ENCODE results near the gene STARD5. TPM values are rescaled to one million over a fixed set of nuclear protein-coding genes. Genes with fewer than 3 reads are reported as not detected.

Gene STARD5
- total RNA-seq, 2 donors from 2014 or later = 2.2 to 3.0 TPM

DNA sequence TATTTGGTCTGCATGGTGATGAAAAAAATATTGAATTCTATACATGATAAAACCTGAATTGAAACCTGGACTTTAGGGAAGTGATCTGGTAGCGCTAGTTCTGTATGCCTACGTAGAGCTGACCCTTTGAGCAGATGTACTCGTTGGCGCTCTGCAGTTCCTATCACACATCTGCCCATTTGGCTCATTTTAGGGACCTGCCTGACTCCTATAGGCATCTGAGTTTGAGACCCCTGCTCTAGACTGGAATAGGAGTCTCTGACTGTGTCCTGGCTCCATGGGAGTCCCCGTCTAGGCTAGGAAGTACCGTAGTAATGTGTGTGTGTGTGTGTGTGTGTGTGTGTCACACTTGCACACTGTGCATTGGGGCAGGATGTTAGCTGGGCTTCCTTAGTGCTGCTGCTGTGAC, 21.2 kb downstream of the STARD5 start:
- H3K27ac ChIP-seq = no peak overlapping the region
- H3K36me3 ChIP-seq = peaks cover 13% of the 10 kb centered on the region
- no peaks in the 10 kb centered on the region for H3K27me3 ChIP-seq
- no peak overlapping the region for H3K4me3 ChIP-seq
- TF ChIP-seq, protein P1, sequence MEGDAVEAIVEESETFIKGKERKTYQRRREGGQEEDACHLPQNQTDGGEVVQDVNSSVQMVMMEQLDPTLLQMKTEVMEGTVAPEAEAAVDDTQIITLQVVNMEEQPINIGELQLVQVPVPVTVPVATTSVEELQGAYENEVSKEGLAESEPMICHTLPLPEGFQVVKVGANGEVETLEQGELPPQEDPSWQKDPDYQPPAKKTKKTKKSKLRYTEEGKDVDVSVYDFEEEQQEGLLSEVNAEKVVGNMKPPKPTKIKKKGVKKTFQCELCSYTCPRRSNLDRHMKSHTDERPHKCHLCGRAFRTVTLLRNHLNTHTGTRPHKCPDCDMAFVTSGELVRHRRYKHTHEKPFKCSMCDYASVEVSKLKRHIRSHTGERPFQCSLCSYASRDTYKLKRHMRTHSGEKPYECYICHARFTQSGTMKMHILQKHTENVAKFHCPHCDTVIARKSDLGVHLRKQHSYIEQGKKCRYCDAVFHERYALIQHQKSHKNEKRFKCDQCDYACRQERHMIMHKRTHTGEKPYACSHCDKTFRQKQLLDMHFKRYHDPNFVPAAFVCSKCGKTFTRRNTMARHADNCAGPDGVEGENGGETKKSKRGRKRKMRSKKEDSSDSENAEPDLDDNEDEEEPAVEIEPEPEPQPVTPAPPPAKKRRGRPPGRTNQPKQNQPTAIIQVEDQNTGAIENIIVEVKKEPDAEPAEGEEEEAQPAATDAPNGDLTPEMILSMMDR (IDR thresholded peaks at IDR 0.05) = no peak
- no peak for DNase-seq (ENCODE audit: low spot score)
- H3K9me3 ChIP-seq = no peaks in the 10 kb centered on the region
- H3K4me1 ChIP-seq = no peaks in the 10 kb centered on the region

DNA sequence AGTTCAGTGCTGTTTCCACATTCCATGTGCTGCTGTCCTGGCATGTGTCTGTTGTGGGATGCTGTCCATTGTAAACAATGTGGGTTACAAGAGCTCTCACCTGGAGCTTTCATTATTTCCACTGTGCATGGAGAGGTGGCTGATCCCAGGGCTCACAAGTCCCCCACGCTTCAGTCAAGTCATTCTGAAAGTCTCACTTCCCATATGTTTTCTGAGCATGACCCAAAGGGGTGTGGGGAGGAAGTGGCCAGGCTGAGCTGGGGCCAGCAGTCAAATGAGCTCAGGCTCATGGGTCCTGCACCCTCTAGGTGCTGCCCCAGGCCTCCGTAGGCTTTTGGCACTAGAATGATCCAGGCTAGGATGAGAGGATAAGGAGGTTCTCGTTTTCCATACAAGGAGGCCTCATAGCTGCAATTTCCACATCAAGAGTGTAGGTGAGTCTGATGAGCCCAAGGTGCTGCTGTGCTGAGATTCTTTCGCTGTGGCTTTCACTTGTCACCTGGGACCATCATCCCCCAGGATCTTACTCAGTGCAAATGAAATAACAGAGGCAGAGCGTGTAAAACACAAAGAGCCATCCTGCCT, 22.0 kb downstream of the STARD5 start:
- TF ChIP-seq, protein P1 (IDR thresholded peaks at IDR 0.05) = no peak
- H3K36me3 ChIP-seq = peaks cover 13% of the 10 kb centered on the region
- no peaks in the 10 kb centered on the region for H3K9me3 ChIP-seq
- H3K27ac ChIP-seq = no peak overlapping the region
- H3K27me3 ChIP-seq = no peaks in the 10 kb centered on the region
- H3K4me3 ChIP-seq = no peak overlapping the region
- DNase-seq (ENCODE audit: low spot score) = no peak
- peaks cover 0 to 4% of the 10 kb centered on the region in 2 donors for H3K4me1 ChIP-seq

DNA sequence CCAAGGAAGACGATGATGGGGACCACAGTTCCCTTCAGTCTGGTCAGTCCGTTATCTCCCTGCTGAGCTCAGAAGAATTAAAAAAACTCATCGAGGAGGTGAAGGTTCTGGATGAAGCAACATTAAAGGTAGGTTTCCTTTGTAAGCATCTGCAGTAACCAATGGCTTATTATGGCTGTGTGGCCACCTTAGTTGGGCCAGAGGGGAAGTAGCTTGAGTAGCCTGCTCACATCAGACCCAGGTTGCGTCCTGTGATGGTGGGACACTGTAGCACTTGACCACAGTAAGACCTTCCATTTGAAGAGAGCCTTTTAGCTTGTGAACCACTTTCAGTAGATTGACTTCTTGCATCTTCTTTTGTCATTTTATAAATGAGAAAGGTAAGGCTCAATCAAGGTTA, 22.6 kb downstream of the STARD5 start:
- no peak for DNase-seq (ENCODE audit: low spot score)
- Histone ChIP-seq H3K9me3 (no peaks in the 10 kb centered on the region), H3K4me3 (no peak overlapping the region), H3K36me3 (peaks cover 7% of the 10 kb centered on the region), H3K4me1 (peaks cover 0 to 8% of the 10 kb centered on the region in 2 donors), H3K27me3 (no peaks in the 10 kb centered on the region), H3K27ac (no peak overlapping the region)
- TF ChIP-seq, protein P1 (IDR thresholded peaks at IDR 0.05) = no peak

DNA sequence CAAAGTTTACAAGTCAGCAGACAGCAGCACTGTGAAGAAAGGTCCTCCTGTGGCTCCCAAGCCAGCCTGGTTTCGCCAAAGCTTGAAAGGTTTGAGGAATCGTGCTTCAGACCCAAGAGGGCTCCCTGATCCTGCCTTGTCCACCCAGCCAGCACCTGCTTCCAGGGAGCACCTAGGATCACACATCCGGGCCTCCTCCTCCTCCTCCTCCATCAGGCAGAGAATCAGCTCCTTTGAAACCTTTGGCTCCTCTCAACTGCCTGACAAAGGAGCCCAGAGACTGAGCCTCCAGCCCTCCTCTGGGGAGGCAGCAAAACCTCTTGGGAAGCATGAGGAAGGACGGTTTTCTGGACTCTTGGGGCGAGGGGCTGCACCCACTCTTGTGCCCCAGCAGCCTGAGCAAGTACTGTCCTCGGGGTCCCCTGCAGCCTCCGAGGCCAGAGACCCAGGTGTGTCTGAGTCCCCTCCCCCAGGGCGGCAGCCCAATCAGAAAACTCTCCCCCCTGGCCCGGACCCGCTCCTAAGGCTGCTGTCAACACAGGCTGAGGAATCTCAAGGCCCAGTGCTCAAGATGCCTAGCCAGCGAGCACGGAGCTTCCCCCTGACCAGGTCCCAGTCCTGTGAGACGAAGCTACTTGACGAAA, 24.2 kb downstream of the STARD5 start:
- H3K36me3 ChIP-seq = no peaks in the 10 kb centered on the region
- no peak overlapping the region for H3K27ac ChIP-seq
- no peaks in the 10 kb centered on the region for H3K27me3 ChIP-seq
- H3K4me1 ChIP-seq = peaks cover 0 to 25% of the 10 kb centered on the region in 2 donors
- DNase-seq (ENCODE audit: low spot score) = no peak
- no peak overlapping the region for H3K4me3 ChIP-seq
- TF ChIP-seq, protein P1 (IDR thresholded peaks at IDR 0.05) = no peak
- H3K9me3 ChIP-seq = no peaks in the 10 kb centered on the region

DNA sequence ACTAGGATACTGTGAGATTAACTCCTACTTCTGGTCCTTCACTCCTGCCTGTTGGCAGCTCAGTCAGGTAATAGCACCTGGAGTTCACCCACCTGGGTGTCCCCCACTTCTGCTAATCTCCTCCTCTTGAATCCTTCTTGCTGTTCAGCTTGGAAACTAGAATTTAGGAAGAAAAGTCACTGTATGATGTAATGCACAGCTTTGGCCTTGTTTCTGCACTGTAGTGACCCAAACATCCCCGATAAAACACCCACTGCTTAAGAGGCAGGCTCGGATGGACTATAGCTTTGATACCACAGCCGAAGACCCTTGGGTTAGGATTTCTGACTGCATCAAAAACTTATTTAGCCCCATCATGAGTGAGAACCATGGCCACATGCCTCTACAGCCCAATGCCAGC, 24.8 kb downstream of the STARD5 start:
- H3K9me3 ChIP-seq = no peaks in the 10 kb centered on the region
- TF ChIP-seq, protein P1 (IDR thresholded peaks at IDR 0.05) = no peak
- H3K36me3 ChIP-seq = no peaks in the 10 kb centered on the region
- no peak overlapping the region for H3K27ac ChIP-seq
- no peaks in the 10 kb centered on the region for H3K27me3 ChIP-seq
- peaks cover 0 to 31% of the 10 kb centered on the region in 2 donors for H3K4me1 ChIP-seq
- DNase-seq (ENCODE audit: low spot score) = no peak
- H3K4me3 ChIP-seq = no peak overlapping the region

Measured in right atrium auricular region (tissue), 2 donors.